Loucy (cell line): ENCODE data around the gene MAT1A.

Experiments used
- CTCF ChIP-seq: fragments of 200-600 bp; sonication (generic); conservative IDR thresholded peaks from 2 replicates; pipeline ENCODE4 v1.5.1; 2014; ENCODE audit warnings: mild to moderate bottlenecking, antibody characterized with exemption, low read length
- EZH2phosphoT487 ChIP-seq: fragments of 200-600 bp; IDR thresholded peaks from 2 replicates; pipeline ENCODE4 v1.6.1; 2018; ENCODE audit warnings: antibody characterized with exemption, mild to moderate bottlenecking, moderate library complexity, borderline replicate concordance

GRCh38 chr10:80279146-80279545 lies 10.3 kb downstream of the MAT1A start:
- no peak for TF ChIP-seq CTCF
- TF ChIP-seq EZH2phosphoT487: no peak
